ENCODE results near the gene DPM1.

DPM1 gene

GRCh38 chr20:50920997-50921396 lies 37.3 kb downstream of the DPM1 start:
- TF ChIP-seq ZFX (IDR thresholded peaks at IDR 0.05; ENCODE audit: borderline replicate concordance), result no peak
- TF ChIP-seq CTCF (IDR thresholded peaks at IDR 0.05), result no peak
- no peak overlapping the region; the same call in 1 of the 2 replicates for H3K27ac ChIP-seq

- H3K27ac ChIP-seq, result no peak overlapping the region
- TF ChIP-seq CTCF (IDR thresholded peaks at IDR 0.05) (no peak), ZFX (IDR thresholded peaks at IDR 0.05; ENCODE audit: borderline replicate concordance) (no peak)
Observed at GRCh38 chr20:50919567-50919966, 38.8 kb downstream of the DPM1 start.

GRCh38 chr20:50918403-50918802 lies 39.9 kb downstream of the DPM1 start:
- TF ChIP-seq CTCF (IDR thresholded peaks at IDR 0.05), result no peak
- TF ChIP-seq ZFX (IDR thresholded peaks at IDR 0.05; ENCODE audit: borderline replicate concordance), result no peak
- no peak overlapping the region for H3K27ac ChIP-seq

GRCh38 chr20:50916934-50917333 lies 41.4 kb downstream of the DPM1 start:
- TF ChIP-seq ZFX (IDR thresholded peaks at IDR 0.05; ENCODE audit: borderline replicate concordance) (no peak), CTCF (IDR thresholded peaks at IDR 0.05) (no peak)
- H3K27ac ChIP-seq, result peak overlapping the region; percentile 38

- TF ChIP-seq ZFX (IDR thresholded peaks at IDR 0.05; ENCODE audit: borderline replicate concordance) (no peak), CTCF (IDR thresholded peaks at IDR 0.05) (no peak)
- H3K27ac ChIP-seq, result peak overlapping the region; percentile 38
Observed at GRCh38 chr20:50916257-50916656, 42.1 kb downstream of the DPM1 start.

- no peak overlapping the region for H3K27ac ChIP-seq
- no peak for TF ChIP-seq ZFX (IDR thresholded peaks at IDR 0.05; ENCODE audit: borderline replicate concordance)
- no peak for TF ChIP-seq CTCF (IDR thresholded peaks at IDR 0.05)
Observed at GRCh38 chr20:50915424-50915823, 42.9 kb downstream of the DPM1 start.

GRCh38 chr20:50913690-50914375 lies 44.5 kb downstream of the DPM1 start:
- no peak overlapping the region for H3K27ac ChIP-seq
- TF ChIP-seq ZFX (IDR thresholded peaks at IDR 0.05; ENCODE audit: borderline replicate concordance) (no peak), CTCF (IDR thresholded peaks at IDR 0.05) (no peak)
